ENCODE measurements around the gene VSIR. TPM values are rescaled to one million over a fixed set of nuclear protein-coding genes. Genes with fewer than 3 reads are reported as not detected.

The VSIR gene
- total and polyA plus RNA-seq, 12 donors, result 36.6 to 112 (median 69.0) TPM

DNA sequence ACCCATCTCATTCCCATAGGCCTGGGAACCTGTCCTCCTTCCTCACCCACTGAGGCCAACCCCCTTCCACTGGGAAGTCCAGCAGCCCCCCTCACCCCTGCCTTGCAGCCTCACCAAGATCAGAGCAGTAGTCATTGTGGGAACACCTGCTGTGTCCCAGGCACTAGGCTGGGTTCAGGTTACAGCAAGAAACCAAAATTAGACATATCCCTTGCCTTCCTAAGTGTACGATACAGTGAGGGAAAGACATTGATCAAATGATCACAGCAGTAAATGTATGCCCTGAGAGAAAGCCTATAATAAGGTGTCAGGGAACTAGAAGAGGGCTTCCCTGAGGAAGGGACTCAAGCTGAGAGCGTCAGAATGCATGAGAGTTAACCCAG, 36.8 kb downstream of the VSIR start:
- ATAC-seq (no peak), DNase-seq (no peak)
- no peaks in the 10 kb centered on the region for H3K9me3 ChIP-seq
- H3K27ac ChIP-seq, result peak overlapping the region in 4 of 10 donors; percentile 1 to 86 (median 47)
- TF ChIP-seq, protein P1, sequence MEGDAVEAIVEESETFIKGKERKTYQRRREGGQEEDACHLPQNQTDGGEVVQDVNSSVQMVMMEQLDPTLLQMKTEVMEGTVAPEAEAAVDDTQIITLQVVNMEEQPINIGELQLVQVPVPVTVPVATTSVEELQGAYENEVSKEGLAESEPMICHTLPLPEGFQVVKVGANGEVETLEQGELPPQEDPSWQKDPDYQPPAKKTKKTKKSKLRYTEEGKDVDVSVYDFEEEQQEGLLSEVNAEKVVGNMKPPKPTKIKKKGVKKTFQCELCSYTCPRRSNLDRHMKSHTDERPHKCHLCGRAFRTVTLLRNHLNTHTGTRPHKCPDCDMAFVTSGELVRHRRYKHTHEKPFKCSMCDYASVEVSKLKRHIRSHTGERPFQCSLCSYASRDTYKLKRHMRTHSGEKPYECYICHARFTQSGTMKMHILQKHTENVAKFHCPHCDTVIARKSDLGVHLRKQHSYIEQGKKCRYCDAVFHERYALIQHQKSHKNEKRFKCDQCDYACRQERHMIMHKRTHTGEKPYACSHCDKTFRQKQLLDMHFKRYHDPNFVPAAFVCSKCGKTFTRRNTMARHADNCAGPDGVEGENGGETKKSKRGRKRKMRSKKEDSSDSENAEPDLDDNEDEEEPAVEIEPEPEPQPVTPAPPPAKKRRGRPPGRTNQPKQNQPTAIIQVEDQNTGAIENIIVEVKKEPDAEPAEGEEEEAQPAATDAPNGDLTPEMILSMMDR (IDR thresholded peaks at IDR 0.05), result no peak
- intact Hi-C loops (cut with DNase I), result no loop called here
- no peaks in the 10 kb centered on the region for H3K27me3 ChIP-seq
- peaks cover 0 to 5% (median 0%) of the 10 kb centered on the region in 9 donors for H3K36me3 ChIP-seq
- H3K4me1 ChIP-seq, result peaks cover 0 to 84% (median 24%) of the 10 kb centered on the region in 9 donors
- no peak overlapping the region for H3K4me3 ChIP-seq
- 90 to 93% methylated on average over 2 of the region's 2 CpGs for WGBS, 2 donors

DNA sequence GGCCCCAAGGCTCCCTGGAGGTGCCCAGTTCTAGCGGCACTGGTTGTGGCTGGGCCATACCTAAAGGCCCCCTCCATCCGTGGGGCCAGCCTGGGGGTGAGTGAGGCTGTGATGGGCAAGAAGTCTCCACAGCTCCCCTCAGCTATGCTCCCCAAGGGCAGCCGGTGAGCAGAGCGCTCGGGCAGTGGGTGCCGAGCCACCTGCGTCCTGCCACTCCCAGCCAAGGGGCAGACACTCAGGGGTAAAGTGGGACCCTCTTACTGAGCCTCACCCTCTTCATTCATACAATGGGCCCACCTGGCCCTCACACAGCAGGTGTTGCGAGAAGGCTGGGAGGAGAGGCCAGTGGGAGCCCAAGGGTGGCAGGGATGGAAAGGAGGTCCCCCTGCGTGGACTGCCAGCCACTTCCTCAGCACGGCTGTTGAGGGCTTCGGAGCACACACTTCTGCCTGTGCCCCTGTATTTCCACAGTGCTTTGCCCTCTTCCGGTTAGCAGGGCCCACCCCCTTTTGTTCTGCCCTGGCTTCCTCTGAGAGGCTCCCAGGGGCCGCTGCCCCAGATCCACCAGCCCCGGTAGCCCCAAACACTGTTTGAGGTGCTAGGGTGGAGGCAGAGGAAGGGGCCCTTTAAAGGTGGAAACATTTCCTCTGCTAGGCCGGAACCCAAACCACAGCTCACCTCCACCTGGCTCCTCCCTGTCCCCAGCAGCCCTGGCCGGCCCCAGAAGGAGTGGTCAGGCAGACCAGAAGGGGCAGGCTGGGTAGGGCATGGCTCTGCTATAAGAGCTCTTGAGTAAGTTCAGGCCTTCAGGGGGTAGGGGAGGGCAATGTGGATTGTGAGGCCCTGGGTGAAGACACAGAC, 37.4 kb downstream of the VSIR start:
- TF ChIP-seq, protein P1 (IDR thresholded peaks at IDR 0.05), result no peak
- 87% methylated on average over 16 of the region's 16 CpGs for WGBS, 2 donors
- H3K36me3 ChIP-seq, result no peaks in the 10 kb centered on the region
- H3K27ac ChIP-seq, result peak overlapping the region in 3 of 10 donors; percentile 1 to 86 (median 55)
- peak in 4 of 8 donors; percentile 3 to 52 (median 30) for ATAC-seq
- H3K27me3 ChIP-seq, result no peaks in the 10 kb centered on the region
- peaks cover 0 to 79% (median 24%) of the 10 kb centered on the region in 9 donors for H3K4me1 ChIP-seq
- intact Hi-C loops (cut with DNase I), result no loop called here
- no peak overlapping the region for H3K4me3 ChIP-seq
- H3K9me3 ChIP-seq, result no peaks in the 10 kb centered on the region
- no peak for DNase-seq

DNA sequence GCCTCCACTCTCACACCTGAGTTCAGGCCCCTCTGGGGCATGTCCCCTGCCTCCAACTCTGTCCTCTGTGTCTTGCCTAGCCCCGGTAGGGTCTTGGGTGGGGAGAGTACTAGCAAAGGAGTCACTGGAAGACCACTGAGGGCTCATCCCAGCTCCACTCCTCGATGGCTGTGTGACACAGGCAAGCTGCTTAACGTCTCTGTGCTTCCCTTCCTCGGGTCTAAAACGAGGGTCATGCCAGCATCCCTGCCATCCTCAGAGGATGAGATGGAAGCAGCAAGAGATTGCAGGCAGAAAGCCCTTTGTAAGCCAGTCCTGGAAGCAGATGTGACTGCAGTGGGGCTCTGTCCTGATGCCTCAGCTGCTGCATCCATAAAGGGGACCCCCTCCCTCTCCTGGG, 38.5 kb downstream of the VSIR start:
- WGBS, 2 donors, result 86 to 88% methylated on average over 5 of the region's 5 CpGs
- no peak overlapping the region for H3K4me3 ChIP-seq
- H3K4me1 ChIP-seq, result peaks cover 0 to 74% (median 21%) of the 10 kb centered on the region in 9 donors
- H3K27ac ChIP-seq, result peak overlapping the region in 2 of 10 donors; percentile 5 to 86
- no peaks in the 10 kb centered on the region for H3K9me3 ChIP-seq
- intact Hi-C loops (cut with DNase I), result no loop called here
- TF ChIP-seq, protein P1 (IDR thresholded peaks at IDR 0.05), result no peak
- no peaks in the 10 kb centered on the region for H3K36me3 ChIP-seq
- DNase-seq, result no peak
- no peak for ATAC-seq
- H3K27me3 ChIP-seq, result no peaks in the 10 kb centered on the region

DNA sequence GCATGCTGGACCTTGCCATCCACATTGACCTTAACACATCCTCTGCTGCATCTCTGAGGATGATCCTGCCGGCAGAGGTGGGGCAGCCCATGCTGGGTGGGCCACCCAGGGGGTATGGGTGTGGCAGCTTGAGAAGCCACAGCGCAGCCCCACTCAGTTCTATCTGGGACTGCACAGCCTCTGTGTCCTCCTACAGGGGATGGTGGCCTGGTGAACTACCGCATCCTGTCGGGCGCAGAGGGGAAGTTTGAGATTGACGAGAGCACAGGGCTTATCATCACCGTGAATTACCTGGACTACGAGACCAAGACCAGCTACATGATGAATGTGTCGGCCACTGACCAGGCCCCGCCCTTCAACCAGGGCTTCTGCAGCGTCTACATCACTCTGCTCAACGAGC, 41.5 kb downstream of the VSIR start:
- no peaks in the 10 kb centered on the region for H3K27me3 ChIP-seq
- H3K4me3 ChIP-seq, result no peak overlapping the region
- TF ChIP-seq, protein P1 (IDR thresholded peaks at IDR 0.05), result no peak
- no peaks in the 10 kb centered on the region for H3K9me3 ChIP-seq
- no peak overlapping the region for H3K27ac ChIP-seq
- intact Hi-C loops (cut with DNase I), result no loop called here
- no peaks in the 10 kb centered on the region for H3K36me3 ChIP-seq
- WGBS, 2 donors, result 94 to 96% methylated on average over 12 of the region's 12 CpGs
- DNase-seq, result no peak
- H3K4me1 ChIP-seq, result peaks cover 13 to 73% (median 37%) of the 10 kb centered on the region in 9 donors
- ATAC-seq, result no peak
